Measurements from ENCODE around the gene PSMC2.
"Not testable (repeated sequence)": the region's sequence is repeated elsewhere in the genome, so short reads cannot be mapped to it uniquely, and the experiment has no call there.

Gene PSMC2

DNA sequence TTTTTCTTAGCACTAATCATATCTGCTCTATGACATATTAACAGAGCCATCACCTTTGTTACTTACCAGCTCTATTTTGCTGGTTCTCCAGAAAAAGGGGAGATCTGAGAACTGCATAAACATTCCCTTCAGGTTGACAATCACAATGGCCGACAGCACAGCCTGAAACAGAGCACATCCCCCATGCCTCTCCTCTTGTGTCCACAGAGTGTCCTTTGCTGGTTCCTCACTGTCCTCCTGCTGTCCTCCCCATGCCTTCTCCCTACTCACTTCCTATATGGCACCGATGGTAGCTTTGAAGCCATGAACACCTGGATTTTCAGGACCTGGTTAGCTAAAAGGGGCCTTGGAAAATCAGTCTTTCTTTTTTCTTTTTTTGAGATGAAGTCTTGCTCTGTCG lies 41.8 kb downstream of the PSMC2 start:
- CTCF ChIA-PET: no interaction called here
- no peaks in the 10 kb centered on the region for H3K9me3 Mint-ChIP-seq
- peaks cover 9% of the 10 kb centered on the region for H3K27me3 Mint-ChIP-seq
- no peak overlapping the region for H3K4me3 Mint-ChIP-seq
- DNase-seq: no peak
- H3K27ac Mint-ChIP-seq: no peak overlapping the region
- H3K4me1 Mint-ChIP-seq: no peaks in the 10 kb centered on the region
- no peaks in the 10 kb centered on the region for H3K36me3 Mint-ChIP-seq

DNA sequence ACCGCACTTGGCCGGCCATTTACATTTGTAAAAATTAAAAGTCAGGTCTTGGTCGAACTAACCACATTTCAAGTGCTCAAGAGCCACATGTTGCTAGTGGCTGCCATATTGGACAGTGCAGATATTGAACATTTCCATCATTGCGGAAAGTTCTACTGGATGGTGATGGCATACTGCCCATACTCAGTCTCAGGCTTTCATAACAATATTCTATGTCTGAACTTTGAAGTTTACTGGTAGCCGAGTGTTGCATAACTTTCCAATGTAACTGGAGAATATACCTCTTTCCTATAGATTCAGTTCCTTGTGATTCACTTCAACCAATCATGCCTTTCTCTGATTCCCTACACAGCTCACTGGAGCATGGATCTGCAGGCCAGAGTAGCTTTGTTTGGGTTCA lies 43.7 kb downstream of the PSMC2 start:
- Mint-ChIP-seq H3K27ac (no peak overlapping the region), H3K27me3 (peaks cover 9% of the 10 kb centered on the region), H3K9me3 (no peaks in the 10 kb centered on the region), H3K4me3 (no peak overlapping the region), H3K36me3 (no peaks in the 10 kb centered on the region), H3K4me1 (no peaks in the 10 kb centered on the region)
- no peak for DNase-seq
- CTCF ChIA-PET: no interaction called here

DNA sequence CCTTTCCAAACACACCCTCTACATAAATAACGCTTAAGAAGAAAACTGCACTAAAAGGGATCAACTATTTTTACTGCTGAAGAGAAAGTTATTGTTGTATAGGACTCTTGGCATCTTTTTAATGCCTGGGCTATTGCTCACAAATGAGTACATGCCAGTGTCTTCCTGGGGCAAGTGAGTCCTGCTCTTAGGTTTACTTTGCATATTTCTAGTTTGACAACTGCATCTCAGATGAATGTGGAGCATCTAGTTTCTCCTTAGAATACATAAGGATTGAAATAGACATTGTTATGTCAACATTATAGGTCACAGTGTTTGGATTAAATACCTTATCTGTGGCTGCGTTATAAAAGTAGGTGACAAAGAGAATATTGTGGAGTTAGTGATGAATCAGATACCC lies 44.5 kb downstream of the PSMC2 start:
- CTCF ChIA-PET: no interaction called here
- Mint-ChIP-seq H3K4me1 (no peaks in the 10 kb centered on the region), H3K36me3 (no peaks in the 10 kb centered on the region), H3K4me3 (no peak overlapping the region), H3K27ac (no peak overlapping the region), H3K27me3 (peaks cover 9% of the 10 kb centered on the region), H3K9me3 (no peaks in the 10 kb centered on the region)
- no peak for DNase-seq

- CTCF ChIA-PET: no interaction called here
These were observed 47.1 kb downstream of the PSMC2 start for GRCh38 chr7:103394566-103394965.

DNA sequence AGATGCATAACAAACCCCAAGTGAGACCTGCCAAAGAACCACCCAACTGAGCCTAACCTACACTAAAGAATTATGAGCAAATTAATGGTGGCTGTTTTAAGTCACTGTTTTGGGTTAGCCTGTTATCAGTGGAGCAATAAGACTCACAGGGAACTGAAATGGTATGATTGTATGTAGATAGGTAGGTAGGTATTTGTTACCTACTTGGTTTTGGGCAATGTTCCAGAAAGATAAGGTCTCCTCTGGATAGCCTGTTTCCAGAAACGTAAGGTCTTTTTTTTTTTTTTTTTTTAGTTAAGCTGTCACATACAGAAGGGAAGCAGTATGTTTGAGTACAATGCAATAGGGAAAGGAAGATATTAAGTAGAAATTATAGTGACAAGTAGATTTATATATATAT lies 47.6 kb downstream of the PSMC2 start:
- CTCF ChIA-PET: no interaction called here

More at GRCh38 chr7:103394566-103394965, 47.1 kb downstream of the PSMC2 start:
- no peaks in the 10 kb centered on the region for H3K36me3 Mint-ChIP-seq
- H3K9me3 Mint-ChIP-seq: no peaks in the 10 kb centered on the region
- no peaks in the 10 kb centered on the region for H3K4me1 Mint-ChIP-seq
- H3K27ac Mint-ChIP-seq: no peak overlapping the region
- H3K27me3 Mint-ChIP-seq: peaks cover 1% of the 10 kb centered on the region
- no peak for DNase-seq
- no peak overlapping the region for H3K4me3 Mint-ChIP-seq

GRCh38 chr7:103396471-103396870 lies 49.0 kb downstream of the PSMC2 start:
- H3K4me3 Mint-ChIP-seq: no peak overlapping the region
- DNase-seq: no peak

More for the DNA sequence above, 47.6 kb downstream of the PSMC2 start:
- Mint-ChIP-seq H3K4me3 (no peak overlapping the region), H3K27ac (no peak overlapping the region), H3K36me3 (no peaks in the 10 kb centered on the region), H3K4me1 (no peaks in the 10 kb centered on the region), H3K9me3 (peaks cover under 1% of the 10 kb centered on the region), H3K27me3 (no peaks in the 10 kb centered on the region)
- DNase-seq: no peak

DNA sequence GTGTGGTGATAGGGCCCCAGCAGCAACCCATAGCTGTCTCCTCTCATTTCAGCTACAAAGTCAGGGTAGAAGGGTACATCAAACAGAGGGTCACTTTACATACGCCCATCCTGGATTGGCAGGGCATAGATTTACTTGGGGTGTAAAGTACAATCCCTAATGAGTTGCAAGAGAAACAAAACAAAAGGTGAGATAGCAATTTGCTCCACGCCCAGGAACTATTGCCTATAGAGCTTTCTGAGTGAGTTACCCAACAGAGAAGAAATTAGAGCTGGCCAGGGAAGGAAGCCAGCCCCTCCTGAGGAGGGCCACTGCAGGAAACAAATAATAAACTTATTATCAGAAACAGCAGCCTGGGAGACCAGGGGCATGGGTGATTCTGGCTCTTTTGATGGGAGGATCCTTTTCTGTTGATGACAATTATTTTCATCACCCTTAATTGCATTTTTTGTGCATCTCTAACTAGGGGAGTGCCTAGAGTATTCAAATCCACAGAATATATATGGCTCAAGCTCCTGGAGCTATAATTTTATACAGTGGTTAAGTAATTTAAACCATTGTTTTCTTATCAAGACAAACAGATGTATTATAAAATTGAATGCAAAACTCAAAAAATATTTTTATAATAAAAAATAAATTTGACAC lies 51.2 kb downstream of the PSMC2 start:
- Mint-ChIP-seq H3K9me3 (peaks cover 2% of the 10 kb centered on the region), H3K36me3 (no peaks in the 10 kb centered on the region), H3K4me1 (no peaks in the 10 kb centered on the region), H3K27me3 (peaks cover 5% of the 10 kb centered on the region), H3K4me3 (no peak overlapping the region), H3K27ac (no peak overlapping the region)
- CTCF ChIA-PET: no interaction called here
- DNase-seq: no peak

More at GRCh38 chr7:103396471-103396870, 49.0 kb downstream of the PSMC2 start:
- CTCF ChIA-PET: no interaction called here
- H3K27me3 Mint-ChIP-seq: no peaks in the 10 kb centered on the region
- no peaks in the 10 kb centered on the region for H3K36me3 Mint-ChIP-seq
- no peak overlapping the region for H3K27ac Mint-ChIP-seq
- no peaks in the 10 kb centered on the region for H3K4me1 Mint-ChIP-seq
- peaks cover 2% of the 10 kb centered on the region for H3K9me3 Mint-ChIP-seq

DNA sequence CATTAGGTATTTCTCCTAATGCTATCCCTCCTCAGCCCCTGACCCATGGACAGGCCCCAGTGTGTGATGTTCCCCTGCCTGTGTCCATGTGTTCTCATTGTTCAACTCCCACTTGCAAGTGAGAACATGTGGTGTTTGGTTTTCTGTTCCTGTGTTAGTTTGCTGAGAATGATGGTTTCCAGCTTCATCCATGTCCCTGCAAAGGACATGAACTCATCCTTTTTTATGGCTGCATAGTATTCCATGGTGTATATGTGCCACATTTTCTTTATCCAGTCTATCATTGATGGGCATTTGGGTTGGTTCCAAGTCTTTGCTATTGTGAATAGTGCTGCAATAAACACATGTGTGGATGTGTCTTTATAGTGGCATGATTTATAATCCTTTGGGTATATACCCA lies 52.2 kb downstream of the PSMC2 start:
- not testable (repeated sequence) for H3K4me1 Mint-ChIP-seq, H3K9me3 Mint-ChIP-seq

GRCh38 chr7:103405789-103406613 lies 58.6 kb downstream of the PSMC2 start:
- not testable (repeated sequence) for H3K36me3 Mint-ChIP-seq, DNase-seq, H3K27ac Mint-ChIP-seq, H3K4me1 Mint-ChIP-seq, H3K4me3 Mint-ChIP-seq, H3K9me3 Mint-ChIP-seq
- peaks cover 36% of the 10 kb centered on the region for H3K27me3 Mint-ChIP-seq
- CTCF ChIA-PET: interaction anchor here (1.1 to 1.7 kb wide), 2 partner anchors 108 to 110 kb away, joined by 3 to 4 read pairs; partner anchors contain the start of gene PMPCB

More for the DNA sequence above, 52.2 kb downstream of the PSMC2 start:
- H3K27me3 Mint-ChIP-seq: peaks cover 11% of the 10 kb centered on the region
- H3K36me3 Mint-ChIP-seq, DNase-seq, CTCF ChIA-PET, H3K4me3 Mint-ChIP-seq, H3K27ac Mint-ChIP-seq: not testable (repeated sequence)

- H3K4me3 Mint-ChIP-seq: no peak overlapping the region
- H3K9me3 Mint-ChIP-seq: no peaks in the 10 kb centered on the region
- CTCF ChIA-PET: no interaction called here
- H3K4me1 Mint-ChIP-seq: no peaks in the 10 kb centered on the region
- DNase-seq: no peak
- no peak overlapping the region for H3K27ac Mint-ChIP-seq
- H3K36me3 Mint-ChIP-seq: no peaks in the 10 kb centered on the region
- H3K27me3 Mint-ChIP-seq: peaks cover 10% of the 10 kb centered on the region
These were observed 64.7 kb downstream of the PSMC2 start for GRCh38 chr7:103412151-103412550.

DNA sequence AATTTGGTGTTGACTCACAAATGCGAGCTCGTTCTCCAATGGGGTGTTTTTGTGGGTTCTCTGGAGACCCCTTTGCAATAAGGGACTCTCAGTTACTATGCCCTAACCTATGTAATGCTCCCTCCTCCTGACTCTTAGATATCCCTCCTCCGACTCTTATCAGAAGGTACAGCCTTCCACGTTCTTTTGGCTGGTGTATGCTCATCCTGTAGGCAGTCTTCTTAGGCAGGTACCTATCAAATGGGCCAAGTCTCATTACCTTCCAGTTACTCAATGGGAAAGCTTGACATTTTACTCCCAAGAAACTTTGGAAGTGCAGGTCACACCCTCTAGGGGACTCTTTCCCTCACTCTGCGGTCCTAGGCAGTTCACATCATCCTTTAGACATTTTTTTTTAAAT lies 66.0 kb downstream of the PSMC2 start:
- Mint-ChIP-seq H3K36me3 (no peaks in the 10 kb centered on the region), H3K27ac (no peak overlapping the region), H3K9me3 (no peaks in the 10 kb centered on the region), H3K27me3 (peaks cover 10% of the 10 kb centered on the region), H3K4me1 (no peaks in the 10 kb centered on the region), H3K4me3 (no peak overlapping the region)
- no peak for DNase-seq
- CTCF ChIA-PET: no interaction called here

DNA sequence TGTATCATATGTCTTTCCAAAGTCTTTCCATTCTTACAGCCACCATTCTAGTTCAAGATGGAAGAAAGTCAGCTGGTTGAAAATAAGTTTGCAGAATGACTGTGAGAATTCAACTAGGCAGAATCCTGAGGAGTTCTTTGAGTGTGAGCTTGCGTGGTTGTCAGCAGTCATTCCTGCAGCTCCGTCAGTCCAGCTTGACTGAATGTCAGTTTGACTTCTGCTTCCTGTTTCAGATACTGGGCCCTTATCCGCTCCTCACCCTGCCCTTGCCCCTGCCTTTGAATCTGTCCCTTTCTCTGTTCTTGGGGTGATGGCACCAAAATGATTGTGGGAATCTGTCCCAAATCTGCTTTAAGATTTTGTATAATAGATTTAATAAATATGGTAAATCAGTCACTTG lies 70.8 kb downstream of the PSMC2 start:
- DNase-seq: no peak
- peaks cover 3% of the 10 kb centered on the region for H3K27me3 Mint-ChIP-seq
- CTCF ChIA-PET: no interaction called here
- H3K36me3 Mint-ChIP-seq: no peaks in the 10 kb centered on the region
- H3K27ac Mint-ChIP-seq: no peak overlapping the region
- H3K9me3 Mint-ChIP-seq: no peaks in the 10 kb centered on the region
- no peak overlapping the region for H3K4me3 Mint-ChIP-seq
- H3K4me1 Mint-ChIP-seq: no peaks in the 10 kb centered on the region

Measured in activated naive CD4-positive, alpha-beta T cell treated with anti-CD3 and anti-CD28 coated beads, Interleukin-2, amount 10 ng/mL, durations not matched to agents 7 days and 5 days (primary cell).